Activated naive CD4-positive, alpha-beta T cell treated with anti-CD3 and anti-CD28 coated beads, Interleukin-2, amount 50 U/mL, for 24 hours (primary cell): ENCODE data around the gene IL1A.
"Not testable (repeated sequence)": the region's sequence is repeated elsewhere in the genome, so short reads cannot be mapped to it uniquely, and the experiment has no call there.

Experiments
- H3K27ac Mint-ChIP-seq: one replicate; pipeline ENCODE4 v1.8.0; 2021; ENCODE audit warnings: mild to moderate bottlenecking, mixed read lengths
- H3K27me3 Mint-ChIP-seq: one replicate; pipeline ENCODE4 v1.8.0; 2021; ENCODE audit warnings: mixed read lengths
- H3K36me3 Mint-ChIP-seq: one replicate; pipeline ENCODE4 v1.8.0; 2021; ENCODE audit warnings: mixed read lengths
- H3K4me1 Mint-ChIP-seq: one replicate; pipeline ENCODE4 v1.8.0; 2021; ENCODE audit warnings: mixed read lengths
- H3K4me3 Mint-ChIP-seq: one replicate; pipeline ENCODE4 v1.8.0; 2021; ENCODE audit warnings: mild to moderate bottlenecking, mixed read lengths
- H3K9me3 Mint-ChIP-seq: one replicate; pipeline ENCODE4 v1.8.0; 2021; ENCODE audit warnings: mixed read lengths

Gene IL1A

GRCh38 chr2:112784199-112785189 lies at the start of gene IL1A:
Gene IL1A, minus strand, starts transcription at chr2:112784493. Its CDS starts 723 bp downstream, at chr2:112783770.
- H3K9me3 Mint-ChIP-seq: no peaks in the 10 kb centered on the region
- no peaks in the 10 kb centered on the region for H3K4me1 Mint-ChIP-seq
- H3K4me3 Mint-ChIP-seq: no peak within 1 kb of the TSS
- H3K27me3 Mint-ChIP-seq: peaks cover 2% of the 10 kb centered on the region
- no peaks in the 10 kb centered on the region for H3K36me3 Mint-ChIP-seq
- H3K27ac Mint-ChIP-seq: no peak within 1 kb of the TSS

- Mint-ChIP-seq H3K36me3 (no peaks in the 10 kb centered on the region), H3K4me1 (no peaks in the 10 kb centered on the region)
Observed at GRCh38 chr2:112833976-112834375, 49.7 kb upstream of the IL1A start.

GRCh38 chr2:112833639-112833931 lies 49.3 kb upstream of the IL1A start:
- not testable (repeated sequence) for H3K4me1 Mint-ChIP-seq, H3K9me3 Mint-ChIP-seq, H3K36me3 Mint-ChIP-seq, H3K27ac Mint-ChIP-seq, H3K27me3 Mint-ChIP-seq, H3K4me3 Mint-ChIP-seq

More at GRCh38 chr2:112833976-112834375, 49.7 kb upstream of the IL1A start:
- Mint-ChIP-seq H3K4me3 (no peak overlapping the region), H3K27ac (no peak overlapping the region), H3K27me3 (peaks cover 4% of the 10 kb centered on the region), H3K9me3 (no peaks in the 10 kb centered on the region)

GRCh38 chr2:112832841-112833638 lies 48.7 kb upstream of the IL1A start:
- H3K27me3 Mint-ChIP-seq: peaks cover 4% of the 10 kb centered on the region
- H3K9me3 Mint-ChIP-seq: no peaks in the 10 kb centered on the region
- H3K4me1 Mint-ChIP-seq: no peaks in the 10 kb centered on the region
- H3K36me3 Mint-ChIP-seq: no peaks in the 10 kb centered on the region
- H3K27ac Mint-ChIP-seq: no peak overlapping the region
- no peak overlapping the region for H3K4me3 Mint-ChIP-seq

- Mint-ChIP-seq H3K27me3 (peaks cover 4% of the 10 kb centered on the region), H3K4me3 (no peak overlapping the region), H3K4me1 (no peaks in the 10 kb centered on the region), H3K9me3 (no peaks in the 10 kb centered on the region), H3K27ac (no peak overlapping the region), H3K36me3 (no peaks in the 10 kb centered on the region)
Observed at GRCh38 chr2:112831946-112832840, 47.9 kb upstream of the IL1A start.

GRCh38 chr2:112831513-112831845 lies 47.2 kb upstream of the IL1A start:
- Mint-ChIP-seq H3K27ac (no peak overlapping the region), H3K36me3 (no peaks in the 10 kb centered on the region), H3K27me3 (peaks cover 4% of the 10 kb centered on the region), H3K4me1 (no peaks in the 10 kb centered on the region), H3K9me3 (no peaks in the 10 kb centered on the region), H3K4me3 (no peak overlapping the region)

- no peaks in the 10 kb centered on the region for H3K36me3 Mint-ChIP-seq
- no peaks in the 10 kb centered on the region for H3K4me1 Mint-ChIP-seq
- H3K27ac Mint-ChIP-seq: no peak overlapping the region
- no peaks in the 10 kb centered on the region for H3K9me3 Mint-ChIP-seq
- H3K4me3 Mint-ChIP-seq: no peak overlapping the region
- H3K27me3 Mint-ChIP-seq: peaks cover 4% of the 10 kb centered on the region
Observed at GRCh38 chr2:112830682-112831512, 46.6 kb upstream of the IL1A start.

GRCh38 chr2:112829961-112830681 lies 45.8 kb upstream of the IL1A start:
- Mint-ChIP-seq H3K4me3 (no peak overlapping the region), H3K4me1 (no peaks in the 10 kb centered on the region), H3K27me3 (peaks cover 4% of the 10 kb centered on the region), H3K27ac (no peak overlapping the region), H3K9me3 (no peaks in the 10 kb centered on the region), H3K36me3 (no peaks in the 10 kb centered on the region)

GRCh38 chr2:112829101-112829960 lies 45.0 kb upstream of the IL1A start:
- H3K4me3 Mint-ChIP-seq: no peak overlapping the region
- peaks cover 4% of the 10 kb centered on the region for H3K27me3 Mint-ChIP-seq
- H3K27ac Mint-ChIP-seq: no peak overlapping the region
- H3K36me3 Mint-ChIP-seq: no peaks in the 10 kb centered on the region
- no peaks in the 10 kb centered on the region for H3K9me3 Mint-ChIP-seq
- H3K4me1 Mint-ChIP-seq: no peaks in the 10 kb centered on the region

GRCh38 chr2:112828251-112828691 lies 44.0 kb upstream of the IL1A start:
- no peak overlapping the region for H3K4me3 Mint-ChIP-seq

GRCh38 chr2:112827604-112828185 lies 43.4 kb upstream of the IL1A start:
- Mint-ChIP-seq H3K36me3 (no peaks in the 10 kb centered on the region), H3K27me3 (peaks cover 4% of the 10 kb centered on the region), H3K9me3 (no peaks in the 10 kb centered on the region), H3K4me1 (peaks cover under 1% of the 10 kb centered on the region), H3K4me3 (no peak overlapping the region), H3K27ac (no peak overlapping the region)

More at GRCh38 chr2:112828251-112828691, 44.0 kb upstream of the IL1A start:
- Mint-ChIP-seq H3K4me1 (no peaks in the 10 kb centered on the region), H3K27me3 (peaks cover 4% of the 10 kb centered on the region), H3K27ac (no peak overlapping the region), H3K9me3 (no peaks in the 10 kb centered on the region), H3K36me3 (no peaks in the 10 kb centered on the region)

- peaks cover 7% of the 10 kb centered on the region for H3K4me1 Mint-ChIP-seq
- no peaks in the 10 kb centered on the region for H3K9me3 Mint-ChIP-seq
- no peak overlapping the region for H3K4me3 Mint-ChIP-seq
- H3K27ac Mint-ChIP-seq: no peak overlapping the region
- H3K27me3 Mint-ChIP-seq: peaks cover 4% of the 10 kb centered on the region
- no peaks in the 10 kb centered on the region for H3K36me3 Mint-ChIP-seq
Observed at GRCh38 chr2:112827009-112827408, 42.7 kb upstream of the IL1A start.

GRCh38 chr2:112825706-112826105 lies 41.4 kb upstream of the IL1A start:
- H3K4me1 Mint-ChIP-seq: peaks cover 15% of the 10 kb centered on the region

More at GRCh38 chr2:112825706-112826105, 41.4 kb upstream of the IL1A start:
- Mint-ChIP-seq H3K27me3 (peaks cover 2% of the 10 kb centered on the region), H3K27ac (no peak overlapping the region), H3K9me3 (no peaks in the 10 kb centered on the region), H3K4me3 (no peak overlapping the region), H3K36me3 (no peaks in the 10 kb centered on the region)
